Rectal smooth muscle tissue (tissue), 1 donor: Measurements from ENCODE around the gene SYT2.
A peak's percentile ranks its signal among the peaks of the same experiment; 100 is the strongest.

Experiments
- H3K27ac ChIP-seq: one replicate; pipeline ENCODE4 v1.7.0; 2013; ENCODE audit warnings: low read depth, low read length, inconsistent platforms
- H3K27me3 ChIP-seq: one replicate; pipeline ENCODE4 v1.7.0; 2013; ENCODE audit warnings: low read length; ENCODE audit not compliant: control insufficient read depth, insufficient read depth
- H3K36me3 ChIP-seq: one replicate; pipeline ENCODE4 v1.7.0; 2013; ENCODE audit warnings: low read length; ENCODE audit not compliant: control insufficient read depth, insufficient read depth
- H3K4me1 ChIP-seq: one replicate; pipeline ENCODE4 v1.7.0; 2013; ENCODE audit warnings: low read length; ENCODE audit not compliant: control insufficient read depth, insufficient read depth
- H3K4me3 ChIP-seq: one replicate; pipeline ENCODE4 v1.7.0; 2013; ENCODE audit warnings: low read length
- H3K9ac ChIP-seq: one replicate; pipeline ENCODE4 v1.7.0; 2013; ENCODE audit warnings: low read length

SYT2 gene

DNA sequence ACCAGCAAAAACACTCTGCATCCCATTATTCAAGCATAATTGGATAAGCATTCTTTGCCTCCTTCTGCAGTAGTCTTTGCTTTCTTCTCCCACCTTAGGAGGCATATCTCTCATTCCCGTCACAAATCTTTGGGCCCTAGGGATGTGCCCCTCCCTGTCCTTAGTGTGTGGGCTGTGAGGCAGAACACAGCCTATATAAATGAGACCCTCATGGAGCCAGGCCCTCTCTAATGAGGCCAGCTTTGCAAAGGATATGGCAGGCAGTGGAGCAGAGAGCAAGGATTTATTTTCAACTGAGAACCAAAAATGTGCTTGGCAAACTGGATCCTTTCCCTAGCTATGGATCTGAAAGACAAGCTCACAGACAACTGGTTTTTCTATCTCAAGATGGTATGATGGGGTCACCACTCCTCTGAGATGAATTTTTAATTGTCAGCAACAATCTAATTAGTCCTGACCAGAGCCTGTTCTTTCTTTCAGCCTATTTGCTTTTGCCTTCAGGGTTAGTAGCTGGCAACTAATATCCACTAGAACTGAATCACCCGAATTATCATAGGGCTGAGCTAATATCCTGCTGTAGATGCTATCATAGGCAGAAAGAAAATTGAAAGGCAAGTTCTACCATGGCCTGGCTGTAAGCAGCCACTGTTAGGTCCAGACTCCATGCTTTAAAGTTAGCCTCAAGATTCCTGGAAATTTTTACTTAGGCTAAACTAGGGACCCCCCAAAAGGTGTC, 134.2 kb downstream of the SYT2 start:
- H3K9ac ChIP-seq, result no peak overlapping the region
- peaks cover 12% of the 10 kb centered on the region for H3K36me3 ChIP-seq
- H3K27ac ChIP-seq, result peak overlapping the region; percentile 69
- H3K27me3 ChIP-seq, result no peaks in the 10 kb centered on the region
- peaks cover 59% of the 10 kb centered on the region for H3K4me1 ChIP-seq
- no peak overlapping the region for H3K4me3 ChIP-seq

DNA sequence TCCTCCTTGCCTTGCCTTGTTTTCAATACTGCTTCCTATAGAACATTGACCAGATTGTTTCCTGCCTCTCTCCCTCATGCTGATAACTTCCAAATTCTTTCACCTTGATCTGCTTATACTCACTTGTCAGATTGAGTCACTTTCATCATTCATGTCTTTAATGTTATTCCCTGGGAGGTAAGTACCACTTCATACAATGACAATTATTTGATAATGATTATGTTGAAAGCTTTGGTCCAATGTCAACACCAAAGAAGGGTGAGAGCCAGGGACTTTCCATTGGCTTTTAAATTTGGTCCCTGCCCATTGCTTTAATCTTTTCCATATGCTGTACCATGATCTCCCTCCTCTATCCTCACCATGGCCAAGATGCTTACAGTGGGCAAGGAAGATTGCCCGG, 137.4 kb downstream of the SYT2 start:
- peak overlapping the region; percentile 33 for H3K27ac ChIP-seq
- no peak overlapping the region for H3K4me3 ChIP-seq
- peaks cover 56% of the 10 kb centered on the region for H3K4me1 ChIP-seq
- H3K36me3 ChIP-seq, result peaks cover 29% of the 10 kb centered on the region
- no peak overlapping the region for H3K9ac ChIP-seq
- H3K27me3 ChIP-seq, result no peaks in the 10 kb centered on the region

DNA sequence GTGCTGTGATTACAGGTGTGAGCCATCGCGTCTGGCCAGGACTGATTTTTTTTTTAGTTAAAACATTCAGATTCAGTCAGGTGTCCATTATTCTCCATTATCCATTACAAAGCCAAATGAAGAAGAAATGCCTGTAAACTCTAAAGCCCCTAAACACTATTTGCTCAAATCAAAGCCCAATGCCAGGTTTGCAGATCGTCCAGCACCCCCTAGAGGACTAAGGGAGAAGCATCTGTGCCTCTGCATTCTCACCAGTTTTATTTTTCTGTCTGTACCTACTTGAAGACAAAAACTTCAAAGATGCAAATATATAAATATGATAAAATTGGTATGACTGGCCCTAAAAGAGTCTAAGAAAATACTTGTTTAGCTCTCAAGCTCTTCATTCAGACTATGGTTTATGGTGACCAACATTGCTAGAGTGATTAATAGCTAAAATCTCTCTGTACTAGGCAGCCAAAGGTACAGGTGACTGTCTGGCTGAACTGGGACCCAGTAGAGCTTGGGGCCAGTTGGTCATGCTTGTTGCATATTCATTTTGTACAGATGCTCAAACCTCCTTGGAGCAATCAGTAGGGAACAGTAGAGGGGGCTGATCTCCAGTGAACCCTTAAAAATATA, 138.4 kb downstream of the SYT2 start:
- H3K9ac ChIP-seq, result no peak overlapping the region
- H3K4me3 ChIP-seq, result no peak overlapping the region
- H3K27ac ChIP-seq, result peak overlapping the region; percentile 68
- H3K27me3 ChIP-seq, result no peaks in the 10 kb centered on the region
- peaks cover 56% of the 10 kb centered on the region for H3K4me1 ChIP-seq
- peaks cover 33% of the 10 kb centered on the region for H3K36me3 ChIP-seq

DNA sequence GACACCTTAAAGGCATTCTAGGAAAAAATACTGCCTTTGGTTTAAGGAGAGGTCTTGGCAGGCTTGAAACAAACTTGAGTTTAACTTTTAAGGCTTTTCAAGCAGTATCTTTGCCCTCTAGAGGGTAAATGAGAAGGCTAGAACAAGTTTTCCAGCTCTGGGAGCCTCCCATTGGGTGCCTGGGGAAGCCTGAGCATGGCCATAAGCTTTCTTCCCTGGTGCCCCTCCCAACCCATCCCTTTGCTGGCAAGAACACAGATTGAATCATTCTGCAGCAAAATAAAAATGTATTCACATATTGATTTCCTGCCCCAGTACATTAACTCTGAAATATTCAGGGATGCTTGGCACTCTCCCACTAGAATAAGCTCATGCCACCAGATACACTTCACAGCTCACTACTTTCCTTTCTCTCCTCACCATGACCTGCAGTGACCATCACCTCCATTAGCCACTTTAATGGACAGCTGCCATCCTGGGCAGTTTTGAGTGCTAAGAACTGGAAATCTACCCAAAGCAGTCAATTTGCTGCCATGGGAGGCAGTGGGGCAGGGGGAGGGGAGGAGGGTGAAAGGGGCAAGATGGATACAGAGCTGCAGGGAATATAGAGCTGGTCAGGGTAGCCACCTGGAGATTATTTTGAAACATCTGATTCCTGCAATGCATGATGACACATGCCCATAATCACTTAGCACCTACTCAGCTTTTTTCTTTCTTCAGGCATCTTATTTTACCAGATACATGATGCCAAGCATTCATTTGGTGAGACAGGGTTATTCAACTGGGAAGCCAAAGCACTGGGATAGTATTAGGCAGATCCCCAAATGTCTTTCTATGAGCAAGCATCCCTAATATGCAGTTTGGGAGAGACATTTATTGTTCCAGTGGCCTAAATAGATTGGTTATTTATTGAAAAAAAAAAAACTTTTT, 140.6 kb downstream of the SYT2 start:
- Histone ChIP-seq H3K27me3 (no peaks in the 10 kb centered on the region), H3K36me3 (peaks cover 35% of the 10 kb centered on the region), H3K27ac (peak overlapping the region; percentile 85), H3K4me3 (no peak overlapping the region), H3K9ac (no peak overlapping the region), H3K4me1 (peaks cover 61% of the 10 kb centered on the region)

DNA sequence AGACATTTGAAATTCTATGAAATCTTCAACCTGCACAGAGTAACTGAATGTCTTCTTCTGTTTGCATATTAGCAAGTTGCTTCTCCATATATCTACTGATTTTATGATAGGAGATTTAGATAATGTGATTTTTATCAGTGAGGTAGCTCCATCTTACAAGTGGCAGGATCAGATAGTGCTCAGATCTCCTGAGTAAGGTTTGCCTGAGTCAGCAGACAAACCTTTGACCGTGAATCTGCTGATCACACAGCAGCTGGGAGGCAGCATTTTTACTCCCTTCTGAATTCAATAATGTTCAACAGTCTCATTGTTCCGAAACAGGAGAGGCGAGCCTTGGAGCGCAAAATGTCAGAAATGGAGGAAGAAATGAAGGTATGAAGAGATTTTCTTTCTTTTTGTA, 141.4 kb downstream of the SYT2 start:
- no peaks in the 10 kb centered on the region for H3K27me3 ChIP-seq
- peaks cover 63% of the 10 kb centered on the region for H3K4me1 ChIP-seq
- no peak overlapping the region for H3K9ac ChIP-seq
- peaks cover 35% of the 10 kb centered on the region for H3K36me3 ChIP-seq
- H3K4me3 ChIP-seq, result no peak overlapping the region
- H3K27ac ChIP-seq, result peak overlapping the region; percentile 85

DNA sequence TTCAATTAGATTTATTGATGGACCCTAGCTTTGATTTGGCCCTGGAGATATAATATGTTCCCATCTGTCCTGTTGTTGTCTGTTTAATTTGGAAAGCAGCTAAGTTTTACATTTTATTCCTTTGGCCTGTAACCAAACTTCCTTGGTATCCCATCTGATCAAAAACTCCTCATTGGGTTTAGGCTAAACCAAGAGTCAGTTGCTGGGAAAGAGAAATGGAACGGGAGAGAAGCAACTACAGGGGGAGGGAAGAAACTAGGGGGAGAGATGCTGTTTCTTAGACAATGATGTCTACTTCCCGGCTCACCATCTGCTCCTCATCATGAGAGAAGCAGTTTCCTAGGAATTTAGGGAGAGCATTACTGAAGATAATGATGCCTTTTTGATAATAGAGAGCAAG, 141.8 kb downstream of the SYT2 start:
- Histone ChIP-seq H3K4me1 (peaks cover 63% of the 10 kb centered on the region), H3K9ac (no peak overlapping the region), H3K27ac (peak overlapping the region; percentile 85), H3K27me3 (no peaks in the 10 kb centered on the region), H3K36me3 (peaks cover 35% of the 10 kb centered on the region), H3K4me3 (no peak overlapping the region)

DNA sequence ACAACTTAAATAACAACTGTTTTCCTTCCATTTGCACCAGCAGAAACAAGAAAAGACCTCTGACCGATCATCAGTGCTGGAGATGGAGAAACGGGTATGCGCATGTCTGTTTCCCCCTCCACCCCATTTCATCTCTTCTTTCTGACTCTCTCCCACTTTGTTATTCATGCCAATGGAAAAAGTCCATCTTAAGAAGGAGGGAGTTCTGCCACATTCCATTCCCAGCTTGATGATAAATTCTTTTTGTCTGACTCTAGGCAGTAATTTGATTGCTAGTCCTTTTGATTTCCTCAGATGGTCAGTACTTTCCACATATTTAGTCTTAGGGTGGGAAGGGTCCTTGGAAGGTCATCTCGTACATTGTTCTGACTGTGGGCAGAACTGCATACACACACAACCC, 142.5 kb downstream of the SYT2 start:
- H3K4me1 ChIP-seq, result peaks cover 68% of the 10 kb centered on the region

DNA sequence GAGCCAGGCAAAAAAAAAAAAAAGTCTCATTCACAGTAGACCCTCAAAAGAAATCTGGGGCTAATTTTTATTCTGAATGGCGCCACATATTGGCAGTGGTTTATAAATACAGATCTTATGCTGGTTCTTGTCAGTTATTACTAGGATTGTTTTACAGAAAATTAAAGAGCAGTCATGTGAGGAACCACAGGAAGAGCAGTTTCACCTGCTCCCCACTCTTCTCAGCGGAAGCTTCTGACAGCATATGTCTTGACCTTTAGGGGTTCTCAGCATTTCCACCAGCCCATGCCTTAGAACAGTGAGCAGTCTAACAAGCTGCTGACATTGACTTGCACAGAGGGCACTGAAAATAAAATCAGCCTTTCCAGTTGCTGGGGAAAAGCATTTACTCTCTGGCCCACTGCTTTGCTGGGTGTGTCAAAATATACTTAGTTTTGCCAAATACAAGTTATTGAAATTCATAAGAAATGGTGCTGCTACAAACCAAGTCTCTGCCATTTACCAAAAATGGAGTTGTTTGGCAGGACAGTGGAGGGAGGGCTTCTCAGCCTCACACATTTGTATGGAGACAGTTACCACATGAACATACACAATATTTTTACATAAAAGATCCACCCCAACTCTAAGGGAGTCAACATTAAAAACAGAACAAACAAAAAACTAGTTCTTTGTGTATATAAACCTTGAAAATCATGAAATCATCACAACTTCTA, 144.2 kb downstream of the SYT2 start:
- H3K27ac ChIP-seq, result peak overlapping the region; percentile 85
- H3K27me3 ChIP-seq, result no peaks in the 10 kb centered on the region
- H3K4me1 ChIP-seq, result peaks cover 72% of the 10 kb centered on the region
- no peak overlapping the region for H3K4me3 ChIP-seq
- H3K9ac ChIP-seq, result no peak overlapping the region
- H3K36me3 ChIP-seq, result peaks cover 31% of the 10 kb centered on the region

More for the DNA sequence above, 142.5 kb downstream of the SYT2 start:
- Histone ChIP-seq H3K27me3 (no peaks in the 10 kb centered on the region), H3K9ac (no peak overlapping the region), H3K36me3 (peaks cover 35% of the 10 kb centered on the region), H3K27ac (peak overlapping the region; percentile 85), H3K4me3 (no peak overlapping the region)

DNA sequence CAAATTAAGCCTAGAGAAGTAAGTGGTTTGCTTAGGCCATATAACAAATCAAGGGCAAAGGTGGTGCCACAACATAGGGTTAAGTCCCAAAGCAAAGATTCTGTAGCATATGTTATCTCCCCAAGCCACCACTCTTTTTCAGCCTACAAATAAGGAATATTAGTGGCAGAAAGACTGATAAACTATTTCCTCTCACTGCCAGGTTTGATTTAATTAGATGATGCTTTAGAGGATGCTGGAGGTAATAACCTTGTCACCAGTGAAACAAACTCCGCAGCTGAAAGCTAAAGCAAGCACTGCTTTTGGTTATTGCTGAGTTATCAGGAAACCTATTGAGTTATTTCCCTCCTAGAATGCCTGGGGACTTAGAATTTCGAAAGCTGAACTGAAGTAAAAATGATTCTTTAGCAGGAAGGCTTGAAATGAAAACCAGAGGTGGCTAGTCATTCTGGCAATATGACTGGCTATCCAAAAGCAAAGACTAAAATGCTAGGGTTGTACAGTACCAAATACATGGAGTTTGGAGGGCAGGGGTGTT, 145.2 kb downstream of the SYT2 start:
- Histone ChIP-seq H3K27me3 (no peaks in the 10 kb centered on the region), H3K36me3 (peaks cover 24% of the 10 kb centered on the region), H3K9ac (no peak overlapping the region), H3K4me1 (peaks cover 70% of the 10 kb centered on the region), H3K4me3 (no peak overlapping the region), H3K27ac (peak overlapping the region; percentile 85)

DNA sequence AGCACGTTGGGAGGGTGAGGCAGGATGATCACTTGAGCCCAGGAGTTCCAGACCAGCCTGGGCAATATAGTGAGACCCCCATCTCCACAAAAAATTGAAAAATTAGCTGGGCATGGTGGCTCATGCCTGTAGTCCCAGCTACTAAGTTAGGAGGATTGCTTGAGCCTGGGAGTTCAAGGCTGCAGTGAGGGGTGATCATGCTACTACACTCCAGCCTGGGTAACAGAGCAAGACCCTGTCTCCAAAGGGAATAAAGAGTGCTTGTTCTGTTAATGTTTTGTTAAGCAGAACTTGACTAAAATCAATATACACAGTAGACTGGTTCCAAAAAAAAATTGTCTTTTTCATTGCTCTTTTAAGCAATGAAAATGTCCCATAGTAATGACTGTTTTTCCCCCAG, 146.4 kb downstream of the SYT2 start:
- Histone ChIP-seq H3K4me1 (peaks cover 63% of the 10 kb centered on the region), H3K27ac (peak overlapping the region; percentile 85), H3K4me3 (no peak overlapping the region), H3K27me3 (no peaks in the 10 kb centered on the region), H3K9ac (no peak overlapping the region), H3K36me3 (peaks cover 15% of the 10 kb centered on the region)

DNA sequence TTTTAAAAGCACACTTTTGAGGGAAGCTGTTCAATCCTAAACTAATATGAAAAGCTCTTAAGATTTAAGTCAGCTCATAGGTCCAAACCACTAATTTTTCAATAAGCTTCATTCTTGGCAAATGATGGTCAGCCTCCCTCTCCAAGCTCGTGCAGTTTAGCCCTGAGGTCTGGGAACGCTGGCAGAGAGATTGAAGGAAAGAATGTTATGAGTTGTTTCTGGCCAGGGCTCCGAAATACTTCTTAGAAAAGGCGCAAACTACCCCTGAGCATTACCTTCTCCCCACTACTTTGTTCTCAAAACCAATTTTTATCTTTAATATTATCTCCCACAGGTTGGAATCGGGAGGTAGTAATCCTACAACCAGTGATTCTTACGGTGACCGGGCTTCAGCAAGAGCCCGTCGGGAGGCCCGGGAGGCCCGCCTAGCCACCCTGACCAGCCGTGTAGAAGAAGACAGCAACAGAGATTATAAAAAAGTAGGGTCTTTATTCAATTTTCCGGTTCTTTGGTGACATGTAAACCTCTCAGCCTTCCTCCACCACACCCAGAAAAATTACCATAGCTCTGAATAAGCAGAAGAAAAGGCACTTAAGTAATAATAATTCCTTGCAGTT, 147.7 kb downstream of the SYT2 start:
- Histone ChIP-seq H3K4me1 (peaks cover 54% of the 10 kb centered on the region), H3K9ac (no peak overlapping the region), H3K36me3 (peaks cover 7% of the 10 kb centered on the region), H3K27ac (peak overlapping the region; percentile 76), H3K27me3 (no peaks in the 10 kb centered on the region), H3K4me3 (no peak overlapping the region)
